Measurements from ENCODE around the gene KRT72. TPM values are rescaled to one million over a fixed set of nuclear protein-coding genes. Genes with fewer than 3 reads are reported as not detected.

Gene KRT72
- polyA plus RNA-seq, 1 donor from 2014 or later = not detected

DNA sequence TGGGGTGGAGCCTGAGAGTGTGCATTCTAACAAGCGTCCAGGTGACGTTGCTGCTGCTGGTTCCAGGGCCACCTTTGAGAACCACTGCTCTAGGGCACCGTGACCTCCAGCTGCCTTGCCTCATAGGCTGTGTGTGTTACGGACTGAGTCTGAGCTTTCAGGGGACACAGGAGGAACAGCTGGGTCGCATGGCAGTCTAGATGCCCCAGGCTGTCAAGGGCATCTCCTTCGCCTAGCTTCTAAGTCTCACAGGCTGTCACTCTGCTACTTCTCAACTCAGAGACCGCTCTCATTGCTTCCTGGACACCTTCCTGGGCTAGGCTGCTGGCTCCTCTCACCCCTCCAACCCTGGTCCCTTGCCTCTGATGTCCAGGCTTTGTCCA lies 16.1 kb upstream of the KRT72 start:
- no peak for TF ChIP-seq EZH2 (IDR thresholded peaks at IDR 0.05; ENCODE audit: borderline replicate concordance, insufficient read depth, low read length, poor library complexity, severe bottlenecking)
- no peak for TF ChIP-seq POLR2AphosphoS5 (IDR thresholded peaks at IDR 0.05)
- TF ChIP-seq, protein P1, sequence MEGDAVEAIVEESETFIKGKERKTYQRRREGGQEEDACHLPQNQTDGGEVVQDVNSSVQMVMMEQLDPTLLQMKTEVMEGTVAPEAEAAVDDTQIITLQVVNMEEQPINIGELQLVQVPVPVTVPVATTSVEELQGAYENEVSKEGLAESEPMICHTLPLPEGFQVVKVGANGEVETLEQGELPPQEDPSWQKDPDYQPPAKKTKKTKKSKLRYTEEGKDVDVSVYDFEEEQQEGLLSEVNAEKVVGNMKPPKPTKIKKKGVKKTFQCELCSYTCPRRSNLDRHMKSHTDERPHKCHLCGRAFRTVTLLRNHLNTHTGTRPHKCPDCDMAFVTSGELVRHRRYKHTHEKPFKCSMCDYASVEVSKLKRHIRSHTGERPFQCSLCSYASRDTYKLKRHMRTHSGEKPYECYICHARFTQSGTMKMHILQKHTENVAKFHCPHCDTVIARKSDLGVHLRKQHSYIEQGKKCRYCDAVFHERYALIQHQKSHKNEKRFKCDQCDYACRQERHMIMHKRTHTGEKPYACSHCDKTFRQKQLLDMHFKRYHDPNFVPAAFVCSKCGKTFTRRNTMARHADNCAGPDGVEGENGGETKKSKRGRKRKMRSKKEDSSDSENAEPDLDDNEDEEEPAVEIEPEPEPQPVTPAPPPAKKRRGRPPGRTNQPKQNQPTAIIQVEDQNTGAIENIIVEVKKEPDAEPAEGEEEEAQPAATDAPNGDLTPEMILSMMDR (IDR thresholded peaks at IDR 0.05; ENCODE audit: poor library complexity, severe bottlenecking) = no peak
- no peak for TF ChIP-seq RAD21 (conservative IDR thresholded peaks at IDR 0.05)
- TF ChIP-seq, protein P2, sequence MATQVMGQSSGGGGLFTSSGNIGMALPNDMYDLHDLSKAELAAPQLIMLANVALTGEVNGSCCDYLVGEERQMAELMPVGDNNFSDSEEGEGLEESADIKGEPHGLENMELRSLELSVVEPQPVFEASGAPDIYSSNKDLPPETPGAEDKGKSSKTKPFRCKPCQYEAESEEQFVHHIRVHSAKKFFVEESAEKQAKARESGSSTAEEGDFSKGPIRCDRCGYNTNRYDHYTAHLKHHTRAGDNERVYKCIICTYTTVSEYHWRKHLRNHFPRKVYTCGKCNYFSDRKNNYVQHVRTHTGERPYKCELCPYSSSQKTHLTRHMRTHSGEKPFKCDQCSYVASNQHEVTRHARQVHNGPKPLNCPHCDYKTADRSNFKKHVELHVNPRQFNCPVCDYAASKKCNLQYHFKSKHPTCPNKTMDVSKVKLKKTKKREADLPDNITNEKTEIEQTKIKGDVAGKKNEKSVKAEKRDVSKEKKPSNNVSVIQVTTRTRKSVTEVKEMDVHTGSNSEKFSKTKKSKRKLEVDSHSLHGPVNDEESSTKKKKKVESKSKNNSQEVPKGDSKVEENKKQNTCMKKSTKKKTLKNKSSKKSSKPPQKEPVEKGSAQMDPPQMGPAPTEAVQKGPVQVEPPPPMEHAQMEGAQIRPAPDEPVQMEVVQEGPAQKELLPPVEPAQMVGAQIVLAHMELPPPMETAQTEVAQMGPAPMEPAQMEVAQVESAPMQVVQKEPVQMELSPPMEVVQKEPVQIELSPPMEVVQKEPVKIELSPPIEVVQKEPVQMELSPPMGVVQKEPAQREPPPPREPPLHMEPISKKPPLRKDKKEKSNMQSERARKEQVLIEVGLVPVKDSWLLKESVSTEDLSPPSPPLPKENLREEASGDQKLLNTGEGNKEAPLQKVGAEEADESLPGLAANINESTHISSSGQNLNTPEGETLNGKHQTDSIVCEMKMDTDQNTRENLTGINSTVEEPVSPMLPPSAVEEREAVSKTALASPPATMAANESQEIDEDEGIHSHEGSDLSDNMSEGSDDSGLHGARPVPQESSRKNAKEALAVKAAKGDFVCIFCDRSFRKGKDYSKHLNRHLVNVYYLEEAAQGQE (IDR thresholded peaks at IDR 0.05; ENCODE audit: borderline replicate concordance) = no peak
- no peak for TF ChIP-seq TAF1 (IDR thresholded peaks at IDR 0.05; ENCODE audit: low read depth)
- TF ChIP-seq SMC3 (conservative IDR thresholded peaks at IDR 0.05; ENCODE audit: poor library complexity) = no peak
- TF ChIP-seq EP300 (conservative IDR thresholded peaks at IDR 0.05; ENCODE audit: poor library complexity, severe bottlenecking) = no peak
- TF ChIP-seq MXI1 (conservative IDR thresholded peaks at IDR 0.05; ENCODE audit: poor library complexity, severe bottlenecking) = no peak
- H3K27me3 ChIP-seq (ENCODE audit: insufficient read depth, low read depth, low read length) = no peaks in the 10 kb centered on the region

DNA sequence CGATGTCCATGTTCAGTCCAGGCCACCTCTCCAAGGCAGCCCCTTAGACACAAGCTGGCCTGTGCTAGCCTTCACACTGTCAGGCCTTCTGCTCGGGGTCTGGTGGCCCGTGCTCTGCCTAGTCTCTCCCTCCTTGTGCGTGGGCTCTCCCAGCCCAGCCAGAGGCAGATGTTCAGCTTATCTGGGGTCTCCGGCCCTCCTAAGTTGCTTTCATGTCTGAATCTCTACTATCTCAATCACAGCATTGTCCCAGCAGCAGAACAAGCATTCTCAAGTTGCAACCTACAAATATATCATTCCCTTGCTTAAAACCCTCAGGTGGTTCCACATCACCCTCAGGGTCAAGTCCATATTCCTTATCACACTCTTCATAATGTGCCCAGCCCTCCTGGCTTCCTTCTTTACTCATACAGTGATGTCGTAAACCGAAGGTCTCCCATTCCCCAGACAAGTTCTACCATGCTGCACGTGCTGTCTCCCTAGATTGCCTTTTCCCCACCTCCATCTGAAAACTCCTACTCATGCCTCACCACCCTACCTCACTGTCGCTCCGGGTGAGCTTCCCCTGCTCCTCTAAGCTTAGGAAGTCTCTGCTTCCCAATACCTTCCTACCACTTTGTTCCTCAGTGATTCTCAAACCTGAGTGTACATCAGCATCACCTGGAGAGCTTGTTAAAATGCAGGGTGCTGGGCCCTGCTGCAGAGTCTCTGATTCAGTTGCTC lies 15.6 kb upstream of the KRT72 start:
- Histone ChIP-seq H3K27me3 (ENCODE audit: insufficient read depth, low read depth, low read length) (no peaks in the 10 kb centered on the region), H3K27ac (ENCODE audit: low read length) (no peak overlapping the region), H3K9me2 (ENCODE audit: insufficient read depth, low read length) (no peaks in the 10 kb centered on the region), H3K4me3 (ENCODE audit: low read length) (no peak overlapping the region), H3K9me3 (ENCODE audit: low read length) (no peaks in the 10 kb centered on the region), H3K79me2 (replicated peaks; ENCODE audit: insufficient read depth, low read length) (no peaks in the 10 kb centered on the region), H3K36me3 (ENCODE audit: insufficient read depth, low read length) (no peaks in the 10 kb centered on the region), H3K9ac (ENCODE audit: low read length) (no peak overlapping the region), H3F3A (ENCODE audit: insufficient read depth, low read length, poor library complexity, severe bottlenecking) (no peaks in the 10 kb centered on the region), H3K4me2 (ENCODE audit: low read length) (no peak overlapping the region), H4K20me1 (ENCODE audit: insufficient read depth) (no peaks in the 10 kb centered on the region), H2AFZ (ENCODE audit: low read depth, low read length) (no peak overlapping the region)
- TF ChIP-seq MXI1 (conservative IDR thresholded peaks at IDR 0.05; ENCODE audit: poor library complexity, severe bottlenecking) (no peak), RAD21 (conservative IDR thresholded peaks at IDR 0.05) (no peak), EP300 (conservative IDR thresholded peaks at IDR 0.05; ENCODE audit: poor library complexity, severe bottlenecking) (no peak), TAF1 (IDR thresholded peaks at IDR 0.05; ENCODE audit: low read depth) (no peak), POLR2AphosphoS5 (IDR thresholded peaks at IDR 0.05) (no peak), EZH2 (IDR thresholded peaks at IDR 0.05; ENCODE audit: borderline replicate concordance, insufficient read depth, low read length, poor library complexity, severe bottlenecking) (no peak), SMC3 (conservative IDR thresholded peaks at IDR 0.05; ENCODE audit: poor library complexity) (no peak)
- TF ChIP-seq, protein P1 (IDR thresholded peaks at IDR 0.05; ENCODE audit: poor library complexity, severe bottlenecking) = no peak
- TF ChIP-seq, protein P2 (IDR thresholded peaks at IDR 0.05; ENCODE audit: borderline replicate concordance) = no peak

More for the DNA sequence above, 16.1 kb upstream of the KRT72 start:
- no peaks in the 10 kb centered on the region for H3K79me2 ChIP-seq (replicated peaks; ENCODE audit: insufficient read depth, low read length)
- H2AFZ ChIP-seq (ENCODE audit: low read depth, low read length) = no peak overlapping the region
- no peak overlapping the region for H3K4me3 ChIP-seq (ENCODE audit: low read length)
- H3F3A ChIP-seq (ENCODE audit: insufficient read depth, low read length, poor library complexity, severe bottlenecking) = no peaks in the 10 kb centered on the region
- no peak overlapping the region for H3K9ac ChIP-seq (ENCODE audit: low read length)
- H4K20me1 ChIP-seq (ENCODE audit: insufficient read depth) = no peaks in the 10 kb centered on the region
- no peaks in the 10 kb centered on the region for H3K36me3 ChIP-seq (ENCODE audit: insufficient read depth, low read length)
- no peaks in the 10 kb centered on the region for H3K9me2 ChIP-seq (ENCODE audit: insufficient read depth, low read length)
- H3K27ac ChIP-seq (ENCODE audit: low read length) = no peak overlapping the region
- no peak overlapping the region for H3K4me2 ChIP-seq (ENCODE audit: low read length)
- no peaks in the 10 kb centered on the region for H3K9me3 ChIP-seq (ENCODE audit: low read length)
